ENCODE results near the gene ABAT.

- TF ChIP-seq BHLHE40 (IDR thresholded peaks at IDR 0.05; ENCODE audit: borderline replicate concordance) = no peak
- TF ChIP-seq CTBP1 (IDR thresholded peaks at IDR 0.05; ENCODE audit: borderline replicate concordance) = no peak
- no peak for TF ChIP-seq FOXK2 (IDR thresholded peaks at IDR 0.05)
- TF ChIP-seq SUZ12 (IDR thresholded peaks at IDR 0.05) = no peak
- no peak for TF ChIP-seq NFRKB (IDR thresholded peaks at IDR 0.05)
- TF ChIP-seq FOXM1 (IDR thresholded peaks at IDR 0.05; ENCODE audit: borderline replicate concordance) = no peak
- TF ChIP-seq SP1 (IDR thresholded peaks at IDR 0.05) = no peak
- no peak for TF ChIP-seq ZNF384 (IDR thresholded peaks at IDR 0.05)
- no peak for TF ChIP-seq TARDBP (IDR thresholded peaks at IDR 0.05)
- no peak for TF ChIP-seq ARNT (IDR thresholded peaks at IDR 0.05)
- TF ChIP-seq ELF4 (IDR thresholded peaks at IDR 0.05) = no peak
- no peak for TF ChIP-seq HDGF (IDR thresholded peaks at IDR 0.05; ENCODE audit: borderline replicate concordance)
- no peak for TF ChIP-seq PKNOX1 (IDR thresholded peaks at IDR 0.05)
Observed at GRCh38 chr16:8782673-8783072, 108.3 kb downstream of the ABAT start.

Measured in HEK293T (cell line).